VCaP (cell line): ENCODE data around the gene MTA1.

Source experiments
- H3K27ac ChIP-seq: fragments of 450-650 bp; 2 replicates; pipeline ENCODE4 v1.5.1; 2017
- TF ChIP-seq, protein P1 (sequence below): fragments of 450-650 bp; conservative IDR thresholded peaks from 2 replicates; pipeline ENCODE4 v1.5.1; 2017; ENCODE audit warnings: mild to moderate bottlenecking, moderate library complexity

Gene MTA1

DNA sequence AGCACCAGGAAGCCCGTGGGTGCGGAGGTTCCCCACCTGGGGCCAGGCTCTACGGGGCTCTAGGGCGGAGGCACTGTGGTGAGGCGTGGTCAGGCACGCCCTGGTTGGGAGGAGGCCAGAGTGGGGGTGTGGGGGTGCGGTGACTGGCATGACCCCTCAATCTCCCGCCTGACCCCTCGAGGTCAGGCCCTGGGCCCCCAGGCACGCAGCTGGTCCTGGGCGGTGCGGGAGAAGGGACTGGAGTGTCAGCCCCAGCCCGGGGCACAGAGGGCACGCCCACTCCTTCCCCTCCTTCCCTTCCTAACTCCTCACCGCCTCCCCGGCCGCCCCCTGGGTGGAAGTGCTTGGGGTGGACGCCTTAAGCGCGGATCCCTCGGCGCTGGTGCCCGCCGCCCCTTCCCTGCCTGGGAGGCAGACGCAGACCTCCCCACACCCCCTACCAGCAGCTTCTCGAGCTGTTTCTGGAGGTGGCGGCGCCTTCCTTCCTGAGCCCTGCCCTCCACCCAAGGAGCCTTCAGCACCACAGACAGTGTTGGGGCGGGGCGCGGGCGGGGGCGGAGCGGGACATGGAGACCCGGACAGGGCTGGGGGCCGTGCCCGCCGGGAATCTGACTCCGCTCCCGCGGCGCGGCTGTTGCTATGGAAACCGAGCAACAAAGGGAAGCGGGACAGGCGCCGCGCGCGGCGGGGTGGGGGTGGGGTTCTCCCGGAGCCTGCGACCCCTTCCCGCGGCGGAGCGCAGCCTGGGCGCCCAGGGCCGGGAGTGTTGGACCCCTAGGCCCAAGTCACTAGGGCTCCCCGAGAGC is 54.3 kb downstream of the MTA1 start:
- TF ChIP-seq, protein P1, sequence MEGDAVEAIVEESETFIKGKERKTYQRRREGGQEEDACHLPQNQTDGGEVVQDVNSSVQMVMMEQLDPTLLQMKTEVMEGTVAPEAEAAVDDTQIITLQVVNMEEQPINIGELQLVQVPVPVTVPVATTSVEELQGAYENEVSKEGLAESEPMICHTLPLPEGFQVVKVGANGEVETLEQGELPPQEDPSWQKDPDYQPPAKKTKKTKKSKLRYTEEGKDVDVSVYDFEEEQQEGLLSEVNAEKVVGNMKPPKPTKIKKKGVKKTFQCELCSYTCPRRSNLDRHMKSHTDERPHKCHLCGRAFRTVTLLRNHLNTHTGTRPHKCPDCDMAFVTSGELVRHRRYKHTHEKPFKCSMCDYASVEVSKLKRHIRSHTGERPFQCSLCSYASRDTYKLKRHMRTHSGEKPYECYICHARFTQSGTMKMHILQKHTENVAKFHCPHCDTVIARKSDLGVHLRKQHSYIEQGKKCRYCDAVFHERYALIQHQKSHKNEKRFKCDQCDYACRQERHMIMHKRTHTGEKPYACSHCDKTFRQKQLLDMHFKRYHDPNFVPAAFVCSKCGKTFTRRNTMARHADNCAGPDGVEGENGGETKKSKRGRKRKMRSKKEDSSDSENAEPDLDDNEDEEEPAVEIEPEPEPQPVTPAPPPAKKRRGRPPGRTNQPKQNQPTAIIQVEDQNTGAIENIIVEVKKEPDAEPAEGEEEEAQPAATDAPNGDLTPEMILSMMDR = no peak
- H3K27ac ChIP-seq = peak overlapping the region; percentile 82

DNA sequence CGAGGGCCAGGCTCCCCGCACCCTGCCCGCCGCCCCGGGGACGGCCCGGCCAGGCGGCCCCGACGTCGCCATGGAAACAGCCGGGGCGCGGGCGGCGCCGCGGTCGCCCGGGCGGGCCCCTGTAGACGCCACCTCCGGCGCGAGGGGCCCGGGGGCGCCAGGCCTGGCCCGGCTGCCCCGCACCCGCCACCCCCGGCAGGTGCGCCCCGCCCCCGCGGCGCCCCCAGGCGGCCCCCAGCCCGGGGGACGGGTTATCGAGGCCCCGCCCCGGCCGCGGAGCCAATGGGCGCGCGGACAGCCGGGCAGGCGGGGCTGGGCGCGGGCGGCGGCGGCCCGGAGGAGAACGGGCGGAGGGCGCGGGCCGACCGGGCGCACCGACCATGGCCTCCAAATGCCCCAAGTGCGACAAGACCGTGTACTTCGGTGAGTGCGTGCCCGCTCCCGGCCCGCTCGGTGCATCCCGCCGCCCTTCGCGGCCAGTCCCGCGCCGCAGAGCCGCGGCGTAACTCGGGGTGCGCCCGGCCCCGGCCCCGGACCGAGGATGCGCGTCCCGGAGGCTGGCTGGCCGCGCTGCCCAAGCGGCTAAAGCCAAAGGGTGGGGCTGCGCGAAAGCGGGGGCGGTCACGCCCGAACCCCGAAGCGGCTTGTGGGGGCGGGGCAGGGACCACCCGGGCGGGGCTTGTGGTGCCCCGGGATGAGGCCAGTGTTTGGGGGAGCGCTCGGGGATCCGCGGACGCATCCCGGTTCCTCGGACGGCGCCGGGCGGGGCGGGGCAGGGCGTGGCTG is 55.0 kb downstream of the MTA1 start, which contains the start of gene CRIP2:
CRIP2 (plus strand) TSS at position 339 of the 786 bp plus-strand sequence; CDS start at position 381, 42 bp downstream.
- peak within 1 kb of the TSS; percentile 82 for H3K27ac ChIP-seq
- TF ChIP-seq, protein P1 = no peak

DNA sequence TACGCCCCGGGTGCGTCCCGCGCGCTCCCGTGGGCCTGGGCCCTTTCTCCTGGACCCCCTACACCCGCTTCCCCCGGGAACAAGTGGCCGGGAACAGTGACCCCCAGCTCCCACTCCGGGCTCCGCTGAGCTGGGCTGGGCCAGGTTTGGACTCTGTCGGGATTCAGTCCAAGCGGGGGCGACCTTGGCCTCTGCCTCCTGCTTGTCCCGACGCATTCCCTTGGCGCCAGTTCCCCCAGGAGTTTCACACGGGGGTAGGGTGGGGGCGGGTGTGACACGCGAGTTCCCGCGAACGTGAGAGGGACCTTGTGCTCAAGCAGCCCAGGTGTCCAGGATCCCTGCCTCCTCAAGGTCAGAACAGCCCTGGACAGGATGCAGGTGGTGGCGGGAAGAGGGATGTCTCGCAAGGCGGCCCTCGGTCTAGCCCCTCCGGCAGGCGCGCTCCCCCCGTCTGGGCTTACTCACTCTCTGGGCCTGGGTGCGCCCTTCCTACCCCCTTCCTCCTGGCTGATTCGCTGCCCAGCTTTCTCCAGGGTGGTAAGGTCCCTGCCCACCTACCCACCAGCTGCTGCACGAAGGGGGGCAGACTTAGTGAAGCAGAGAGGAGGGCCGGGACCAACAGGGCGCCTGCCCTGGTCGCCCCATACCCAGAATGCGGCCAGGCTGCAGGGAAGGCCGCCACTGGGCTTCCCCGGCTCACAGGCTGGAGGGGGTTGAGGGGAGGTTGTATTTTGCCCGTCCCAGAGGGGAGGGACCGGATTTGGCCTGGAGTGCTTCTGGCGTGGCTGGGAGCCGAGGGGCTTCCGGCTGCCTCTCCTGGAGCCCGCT is 55.9 kb downstream of the MTA1 start:
- peak overlapping the region; percentile 82; the same call in 1 of the 2 replicates for H3K27ac ChIP-seq
- TF ChIP-seq, protein P1 = no peak

DNA sequence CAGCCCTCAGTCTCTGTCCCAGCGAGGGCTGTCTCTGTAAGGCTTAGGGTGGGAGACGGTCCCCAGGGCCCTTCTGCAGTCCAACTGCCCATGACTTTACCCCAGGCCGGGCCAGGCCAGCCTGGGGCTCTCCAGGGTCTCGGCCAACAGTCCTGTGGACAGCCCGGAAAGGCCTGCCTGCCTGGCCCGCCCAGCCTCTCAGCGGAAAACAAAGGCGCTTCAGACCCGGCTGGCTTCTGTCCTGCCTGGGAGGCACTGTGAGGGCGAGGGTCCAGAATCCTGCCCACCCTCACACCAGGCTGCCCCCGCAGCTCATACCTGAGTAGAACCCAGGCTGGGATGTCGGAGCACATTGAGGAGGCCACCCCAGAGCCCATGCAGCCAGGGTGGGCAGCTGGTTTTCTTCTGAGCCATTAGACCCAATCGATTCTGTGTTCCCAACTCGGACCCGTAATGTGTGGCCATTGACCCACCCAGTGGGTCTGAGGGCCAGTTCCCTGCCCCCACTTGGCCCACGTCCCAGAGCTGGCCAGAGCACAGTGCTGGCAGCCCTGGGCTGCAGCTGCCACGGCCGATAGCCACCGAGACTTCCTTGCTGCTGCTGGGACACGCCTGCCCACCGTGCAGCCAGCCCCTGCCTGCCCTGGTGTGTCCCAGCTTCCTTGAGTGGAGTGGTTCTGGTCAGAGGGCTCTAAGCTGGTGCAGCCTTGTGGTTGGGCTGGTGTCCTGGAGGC is 56.6 kb downstream of the MTA1 start:
- TF ChIP-seq, protein P1 = no peak
- H3K27ac ChIP-seq = peak overlapping the region; percentile 62

DNA sequence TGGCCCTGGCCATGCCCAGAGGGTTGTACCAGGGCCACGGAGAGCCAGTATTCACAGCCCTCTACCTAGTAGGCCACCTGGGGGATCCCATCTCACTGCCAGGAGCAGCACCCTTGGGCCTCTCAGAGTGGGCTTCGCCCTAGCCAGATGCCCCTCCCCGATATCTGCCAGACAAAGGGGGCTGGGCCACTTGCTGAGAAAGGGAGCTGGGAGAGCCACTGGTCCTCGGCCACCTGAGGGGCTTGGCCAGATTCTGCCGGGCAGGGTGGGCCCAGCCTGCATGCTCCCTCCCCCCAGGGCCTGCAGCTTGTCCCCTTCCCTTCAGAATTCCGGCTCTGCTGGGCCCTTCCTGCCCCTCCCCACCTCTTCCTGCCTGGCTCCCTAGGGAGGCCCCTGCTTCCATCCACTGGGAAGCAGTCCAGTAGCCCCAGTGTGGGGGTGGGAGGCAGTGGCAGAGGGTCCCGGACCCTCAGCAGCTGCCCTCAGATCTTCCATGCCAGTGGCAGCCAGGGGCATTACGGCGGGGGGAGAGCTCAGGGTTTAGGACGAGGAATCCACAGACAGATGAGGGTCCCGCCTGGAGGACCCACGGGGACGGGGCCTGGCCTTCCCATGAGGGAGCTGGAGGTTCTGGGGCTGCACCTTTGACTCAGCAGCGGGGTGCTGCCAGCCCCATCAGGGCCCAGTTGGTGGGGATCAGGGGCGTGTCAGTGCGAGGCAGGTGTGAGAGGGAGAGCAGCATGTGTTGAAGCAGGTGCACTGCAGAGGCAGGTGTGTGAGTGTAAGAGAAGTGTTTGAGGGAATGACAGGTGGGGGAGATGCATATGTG is 57.4 kb downstream of the MTA1 start:
- TF ChIP-seq, protein P1 = no peak
- peak overlapping the region; percentile 62 for H3K27ac ChIP-seq

DNA sequence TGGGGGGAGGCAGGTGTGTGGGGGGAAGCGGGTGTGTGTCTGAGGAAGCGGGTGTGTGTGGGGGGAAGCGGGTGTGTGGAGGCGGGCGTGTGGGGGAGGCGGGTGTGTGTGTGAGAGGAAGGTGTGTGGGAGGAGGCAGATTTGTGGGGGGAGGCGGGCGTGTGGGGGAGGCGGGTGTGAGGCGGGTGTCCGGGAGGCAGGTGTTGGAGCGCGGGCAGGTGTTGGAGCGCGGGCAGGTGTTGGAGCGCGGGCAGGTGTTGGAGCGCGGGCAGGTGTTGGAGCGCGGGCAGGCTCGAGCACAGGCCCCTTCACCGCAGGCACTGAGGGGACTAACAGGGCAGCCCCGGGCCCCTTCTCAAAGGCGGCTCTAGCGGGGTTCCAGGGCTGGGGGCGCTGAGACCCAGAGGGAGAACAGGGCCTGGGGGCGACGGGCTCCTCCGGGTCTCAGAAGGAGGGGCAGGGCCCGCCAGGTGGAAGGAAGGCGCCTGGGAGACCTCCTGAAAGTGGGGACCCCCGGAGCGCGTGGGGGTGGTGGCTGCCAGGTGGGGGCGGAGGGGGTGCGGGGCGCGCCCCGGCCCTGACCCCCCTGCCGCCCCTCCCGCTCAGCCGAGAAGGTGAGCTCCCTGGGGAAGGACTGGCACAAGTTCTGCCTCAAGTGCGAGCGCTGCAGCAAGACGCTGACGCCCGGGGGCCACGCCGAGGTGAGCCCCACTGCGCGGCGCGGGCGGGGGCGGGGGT is 58.2 kb downstream of the MTA1 start:
- TF ChIP-seq, protein P1 = no peak
- no peak overlapping the region for H3K27ac ChIP-seq
